GM18867 (cell line): ENCODE data around the gene MCU.

ENCODE experiments used
- ATAC-seq: cut with Tn5 transposase; IDR thresholded peaks from one replicate; pipeline ENCODE4 v1.9.1; 2021; ENCODE audit warnings: mild to moderate bottlenecking, moderate library complexity; ENCODE audit not compliant: unreplicated experiment

Gene MCU

DNA sequence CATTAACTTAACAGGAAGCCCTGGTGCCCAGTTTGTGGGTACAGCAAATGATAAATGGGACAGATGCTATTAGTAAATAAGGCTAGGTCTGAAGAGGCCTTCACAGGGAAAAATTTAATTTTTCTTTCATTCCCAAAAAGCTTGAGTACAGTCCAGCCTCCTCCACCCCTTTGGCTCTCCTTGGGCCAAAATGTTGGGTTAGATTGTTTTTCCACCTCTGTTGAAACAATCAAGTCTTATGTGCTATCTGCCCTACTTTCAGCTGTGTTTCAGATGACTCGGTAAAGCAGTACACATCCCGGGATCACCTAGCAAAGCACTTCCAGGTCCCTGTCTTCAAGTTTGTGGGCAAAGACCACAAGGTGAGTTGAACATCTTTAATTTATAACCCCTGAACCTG lies 238.3 kb downstream of the MCU start:
- no peak for ATAC-seq

DNA sequence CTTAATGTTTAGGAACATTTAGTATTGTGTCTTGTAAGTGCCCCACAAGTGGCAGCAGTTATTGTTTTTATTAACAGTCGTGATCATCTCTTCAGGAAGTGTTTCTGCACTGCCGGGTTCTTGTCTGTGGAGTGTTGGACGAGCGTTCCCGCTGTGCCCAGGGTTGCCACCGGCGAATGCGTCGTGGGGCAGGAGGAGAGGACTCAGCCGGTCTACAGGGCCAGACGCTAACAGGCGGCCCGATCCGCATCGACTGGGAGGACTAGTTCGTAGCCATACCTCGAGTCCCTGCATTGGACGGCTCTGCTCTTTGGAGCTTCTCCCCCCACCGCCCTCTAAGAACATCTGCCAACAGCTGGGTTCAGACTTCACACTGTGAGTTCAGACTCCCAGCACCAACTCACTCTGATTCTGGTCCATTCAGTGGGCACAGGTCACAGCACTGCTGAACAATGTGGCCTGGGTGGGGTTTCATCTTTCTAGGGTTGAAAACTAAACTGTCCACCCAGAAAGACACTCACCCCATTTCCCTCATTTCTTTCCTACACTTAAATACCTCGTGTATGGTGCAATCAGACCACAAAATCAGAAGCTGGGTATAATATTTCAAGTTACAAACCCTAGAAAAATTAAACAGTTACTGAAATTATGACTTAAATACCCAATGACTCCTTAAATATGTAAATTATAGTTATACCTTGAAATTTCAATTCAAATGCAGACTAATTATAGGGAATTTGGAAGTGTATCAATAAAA lies 240.5 kb downstream of the MCU start:
- ATAC-seq: no peak

- ATAC-seq: no peak
Observed at GRCh38 chr10:72935361-72935760, 243.4 kb downstream of the MCU start.
